ENCODE results near the gene KCNC4.

The KCNC4 gene

GRCh38 chr1:110234691-110235090, 24.6 kb downstream of the KCNC4 start:
- no peak for DNase-seq

DNA sequence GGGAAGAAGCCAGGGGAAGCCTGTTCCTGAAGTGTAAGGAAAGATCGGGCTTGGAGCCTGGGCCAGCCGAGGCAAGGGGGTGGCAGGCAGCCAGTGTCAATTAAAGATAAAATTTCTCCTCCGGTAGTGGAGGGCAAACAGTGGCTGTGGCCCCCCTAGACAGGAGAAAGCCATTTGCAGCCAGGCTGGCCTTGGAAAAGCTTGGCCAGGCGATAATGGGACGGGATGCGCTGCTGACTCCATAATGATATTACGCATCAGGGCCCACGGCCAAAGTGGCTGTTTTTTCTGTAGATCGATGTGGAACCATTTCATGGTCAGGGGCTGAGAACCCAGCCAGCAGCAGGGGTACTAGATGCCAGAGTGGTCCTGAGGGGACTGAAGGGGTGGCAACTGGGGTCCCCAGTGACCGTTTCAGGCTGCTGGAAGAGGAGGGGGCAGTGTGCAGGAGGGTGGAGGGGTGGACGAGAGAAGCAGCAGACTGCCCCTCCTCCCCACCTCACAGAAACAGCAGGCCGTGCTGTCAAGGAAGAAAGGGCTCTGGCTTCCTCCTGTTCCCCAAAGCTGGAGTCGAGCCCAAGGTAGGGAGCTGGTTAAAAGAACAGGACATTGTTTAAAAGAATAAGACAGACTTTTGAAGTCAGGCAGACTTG, 25.2 kb downstream of the KCNC4 start:
- no peak for DNase-seq

GRCh38 chr1:110235834-110236682, 25.9 kb downstream of the KCNC4 start:
- DNase-seq = peak; percentile 44

DNA sequence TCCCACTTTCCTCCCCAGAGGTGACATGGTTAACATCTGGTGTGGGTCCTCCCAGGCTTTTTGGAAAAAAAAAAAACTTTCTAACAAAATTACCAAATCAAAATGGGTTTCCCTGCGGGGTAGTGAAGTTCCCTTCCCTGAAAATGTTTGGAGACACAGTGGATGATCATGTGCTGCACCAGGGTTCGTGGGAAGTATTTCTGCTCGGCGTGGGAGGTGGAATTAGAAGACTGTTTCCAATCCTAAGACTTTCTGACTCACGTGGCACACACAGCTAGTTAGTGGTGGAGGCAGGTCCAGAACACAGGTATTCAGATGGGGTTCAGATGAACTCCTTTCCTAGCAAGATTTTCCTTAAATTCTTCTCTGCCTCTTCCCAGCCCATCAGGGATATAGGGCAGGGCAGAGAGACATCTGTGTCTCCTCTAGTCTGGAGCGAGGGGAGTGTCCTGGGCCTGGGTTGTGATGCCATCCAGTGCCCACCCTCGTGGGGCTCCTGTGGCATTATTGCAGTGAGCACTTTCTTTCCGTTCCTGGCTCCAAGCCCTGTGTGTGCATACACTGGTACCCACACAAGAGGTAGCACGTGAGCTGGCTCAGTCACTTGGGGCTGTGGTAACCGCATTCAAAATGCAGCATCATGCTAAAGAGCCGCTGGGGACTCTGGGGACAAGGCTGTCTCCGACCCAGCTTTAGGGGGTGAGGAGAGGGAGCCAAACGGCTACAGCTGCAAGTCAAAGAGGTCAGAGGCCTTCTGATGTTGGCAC, 27.5 kb downstream of the KCNC4 start:
- no peak for DNase-seq

- no peak for DNase-seq
Measured at GRCh38 chr1:110239441-110240430, 29.6 kb downstream of the KCNC4 start.

- no peak for DNase-seq
Measured at GRCh38 chr1:110240476-110241210, 30.5 kb downstream of the KCNC4 start.

DNA sequence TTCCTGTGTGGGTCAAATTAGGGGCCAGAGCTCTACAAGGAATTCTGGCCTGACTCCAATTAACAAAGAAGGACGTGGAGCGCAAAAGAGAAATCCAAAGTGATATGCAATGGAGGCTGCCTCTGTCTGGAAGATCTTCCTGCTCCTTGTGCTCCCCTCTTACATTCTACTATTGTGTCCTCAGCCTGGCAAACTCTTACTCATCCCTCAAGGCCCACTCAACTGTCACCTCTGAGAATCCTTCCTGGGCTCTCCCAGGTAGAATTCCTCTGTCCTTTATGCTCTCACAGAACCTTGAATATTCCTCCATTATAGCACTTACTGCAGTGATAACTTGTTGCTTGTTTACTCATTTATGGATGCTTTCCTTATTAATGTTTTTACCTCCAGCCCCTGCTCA, 31.4 kb downstream of the KCNC4 start:
- no peak for DNase-seq

- DNase-seq = no peak
Measured at GRCh38 chr1:110242062-110242461, 31.9 kb downstream of the KCNC4 start.

GRCh38 chr1:110242731-110243130, 32.6 kb downstream of the KCNC4 start:
- no peak for DNase-seq

DNA sequence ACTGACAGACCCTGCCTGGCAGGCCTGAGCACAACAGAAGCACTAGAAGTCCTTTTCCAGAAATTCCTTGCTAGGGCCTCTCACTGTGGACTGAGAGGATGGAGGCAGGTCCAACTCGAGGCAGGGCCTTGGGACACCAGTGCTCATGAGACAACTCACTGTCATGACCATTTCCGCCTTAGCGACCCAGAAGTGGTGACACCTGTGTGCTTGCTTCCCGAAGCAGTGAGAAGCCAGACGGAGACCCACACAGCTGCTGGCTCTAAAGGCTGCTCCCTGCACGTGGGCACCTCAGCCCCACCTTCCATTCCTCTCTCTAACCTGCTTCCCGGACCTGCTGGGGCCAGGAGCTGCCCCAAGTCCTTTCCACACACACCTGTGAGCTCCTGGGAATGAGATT, 33.0 kb downstream of the KCNC4 start:
- no peak for DNase-seq

- no peak for DNase-seq
Measured at GRCh38 chr1:110243574-110243973, 33.5 kb downstream of the KCNC4 start.

DNA sequence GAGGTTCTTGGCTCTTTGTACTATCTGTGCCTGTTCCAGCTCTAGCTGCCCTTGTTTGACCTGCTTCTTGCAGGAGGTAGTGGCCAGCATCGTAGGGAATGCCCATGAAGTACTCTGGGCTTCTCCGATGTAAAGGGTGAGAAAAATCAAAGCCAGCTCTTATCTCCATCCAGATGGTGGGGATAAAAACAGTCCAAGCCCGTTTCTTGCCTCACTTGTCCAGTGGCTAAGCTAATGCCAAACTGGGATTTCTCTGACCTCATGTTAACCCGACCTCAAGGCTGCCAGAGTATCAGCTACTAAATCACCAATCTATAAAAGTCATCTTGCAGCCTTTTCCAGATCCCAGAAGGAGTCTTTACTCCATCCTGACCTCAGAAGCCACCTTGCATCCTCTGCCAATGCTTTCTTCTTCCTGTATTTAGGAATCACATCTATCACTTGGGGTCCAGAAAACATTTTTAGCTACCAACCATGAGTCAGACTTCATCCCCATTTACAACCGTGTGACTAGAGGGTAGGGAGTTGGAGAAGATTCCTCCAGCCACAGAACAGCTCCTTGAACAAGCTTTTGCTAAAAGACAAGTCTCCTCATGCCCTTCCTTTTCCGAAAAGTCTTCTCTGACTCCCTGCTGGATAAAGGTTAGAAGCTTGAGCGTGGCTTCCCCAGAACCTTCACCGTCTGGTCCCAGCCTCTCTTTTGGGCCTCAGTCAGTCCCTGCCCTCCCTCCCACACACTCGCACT, 35.9 kb downstream of the KCNC4 start:
- no peak for DNase-seq

DNA sequence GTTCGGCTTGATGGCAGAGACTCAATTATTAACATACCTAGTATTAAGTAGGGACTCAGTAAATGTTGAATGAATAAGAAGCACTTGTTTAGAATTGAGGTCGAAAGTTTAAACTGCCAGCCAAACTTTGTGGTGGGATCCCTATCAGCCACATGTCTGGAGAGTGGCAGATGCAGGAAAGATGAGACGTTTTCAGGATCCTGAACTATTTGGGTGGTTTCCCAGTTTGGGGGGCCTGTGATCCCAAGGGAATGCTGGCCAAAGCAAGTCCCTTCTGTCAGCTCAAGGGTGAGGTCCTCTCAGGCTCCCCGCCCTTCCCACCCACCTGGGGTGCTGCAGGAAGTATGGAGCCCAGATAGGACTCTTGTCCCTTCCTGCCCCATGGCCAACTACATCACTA, 38.6 kb downstream of the KCNC4 start:
- DNase-seq = no peak

DNA sequence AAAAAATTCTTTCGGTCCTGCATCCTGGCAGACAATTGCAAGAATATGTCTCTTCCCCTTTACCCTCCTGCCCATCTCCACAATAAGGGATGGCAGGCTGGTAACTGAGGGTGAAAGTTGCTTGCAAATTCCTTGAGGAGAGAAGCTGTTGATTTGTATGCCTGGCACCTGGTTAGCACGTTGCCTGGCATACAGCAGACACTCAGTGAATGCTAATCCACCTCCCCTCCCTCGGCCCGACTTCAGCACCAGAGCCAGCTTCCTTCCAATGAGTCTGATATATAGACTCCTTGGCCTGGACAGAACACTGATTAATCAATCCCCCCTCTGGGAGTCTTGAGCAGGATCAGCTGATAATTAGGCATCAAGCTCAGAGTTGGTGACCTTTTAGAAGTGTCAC, 39.1 kb downstream of the KCNC4 start:
- DNase-seq = no peak

DNA sequence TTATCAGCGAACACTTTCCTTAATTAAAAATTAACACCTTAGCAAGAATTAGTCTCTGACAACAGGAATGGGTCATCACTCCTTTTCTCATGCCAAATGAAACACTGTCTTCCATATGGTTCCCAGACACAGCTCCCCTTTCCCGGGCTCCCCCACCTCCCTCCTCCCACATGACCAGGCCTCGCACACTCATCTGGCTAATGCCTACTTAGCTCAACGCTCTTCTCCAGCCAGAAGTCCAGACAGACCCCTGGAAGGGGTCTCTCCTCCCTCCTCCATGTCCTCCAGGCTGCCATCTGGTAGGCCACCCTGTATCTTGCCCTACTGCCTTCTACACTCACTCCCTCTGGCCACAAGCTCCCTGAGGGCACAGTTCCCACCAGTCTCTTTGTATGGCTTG, 39.9 kb downstream of the KCNC4 start:
- DNase-seq = no peak

DNA sequence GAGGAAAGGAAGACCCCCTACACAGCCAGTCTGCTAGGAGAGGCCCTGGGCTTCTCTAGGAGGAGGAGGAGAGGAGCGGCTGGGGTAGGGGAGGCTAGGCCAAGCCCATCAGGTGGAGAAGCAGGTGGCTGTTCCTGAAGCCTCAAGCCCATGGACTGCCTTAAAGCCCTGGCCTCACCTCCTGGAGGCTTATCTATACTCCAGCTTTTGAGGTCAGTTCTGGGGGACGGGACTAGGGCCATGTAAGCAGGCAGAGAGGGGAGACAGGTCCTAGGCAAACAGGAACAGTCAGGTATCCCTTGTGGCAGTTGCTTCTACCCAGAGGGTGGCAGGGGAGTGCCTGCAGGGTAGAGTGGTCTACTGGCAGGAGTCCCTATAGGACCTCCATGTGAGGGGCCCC, 40.6 kb downstream of the KCNC4 start:
- no peak for DNase-seq

DNA sequence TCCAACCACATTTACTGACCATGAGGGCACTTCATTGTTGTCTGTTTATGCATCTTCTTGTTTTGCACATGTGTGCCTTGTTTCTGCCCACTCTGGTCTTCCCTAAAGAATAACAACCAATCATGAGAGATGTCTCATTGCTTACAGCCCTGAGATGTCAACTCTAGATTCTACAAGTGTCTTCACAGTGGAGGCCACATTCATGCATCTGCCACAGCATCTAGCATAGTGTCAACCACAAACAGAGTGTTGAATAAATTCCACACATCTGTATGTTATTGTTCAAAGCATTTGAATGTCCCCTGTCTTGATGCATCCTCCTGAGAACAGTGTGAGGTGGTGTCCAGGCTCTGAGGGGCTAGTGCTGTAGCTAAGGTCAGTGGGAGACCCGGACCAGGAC, 43.1 kb downstream of the KCNC4 start:
- no peak for DNase-seq

- DNase-seq = no peak
Measured at GRCh38 chr1:110254604-110255391, 44.7 kb downstream of the KCNC4 start.

- DNase-seq = no peak
Measured at GRCh38 chr1:110255392-110255787, 45.3 kb downstream of the KCNC4 start.

GRCh38 chr1:110258734-110259133, 48.6 kb downstream of the KCNC4 start:
- no peak for DNase-seq

All from activated naive CD4-positive, alpha-beta T cell treated with Interleukin-2 at 50 U/mL for 16 hours (primary cell).